HG03159 (cell line): ENCODE data around the gene NCOA1.
"Not testable (repeated sequence)": the region's sequence is repeated elsewhere in the genome, so short reads cannot be mapped to it uniquely, and the experiment has no call there.

Source experiments
- ATAC-seq: cut with Tn5 transposase; IDR thresholded peaks from one replicate; pipeline ENCODE4 v1.9.1; 2021; ENCODE audit warnings: mild to moderate bottlenecking, moderate library complexity; ENCODE audit not compliant: unreplicated experiment

NCOA1 gene

GRCh38 chr2:24490690-24491541, at the start of gene NCOA1:
Gene NCOA1 (plus strand): TSS chr2:24491254. CDS start chr2:24658678, 167,424 bp downstream.
- ATAC-seq: peak; percentile 60

DNA sequence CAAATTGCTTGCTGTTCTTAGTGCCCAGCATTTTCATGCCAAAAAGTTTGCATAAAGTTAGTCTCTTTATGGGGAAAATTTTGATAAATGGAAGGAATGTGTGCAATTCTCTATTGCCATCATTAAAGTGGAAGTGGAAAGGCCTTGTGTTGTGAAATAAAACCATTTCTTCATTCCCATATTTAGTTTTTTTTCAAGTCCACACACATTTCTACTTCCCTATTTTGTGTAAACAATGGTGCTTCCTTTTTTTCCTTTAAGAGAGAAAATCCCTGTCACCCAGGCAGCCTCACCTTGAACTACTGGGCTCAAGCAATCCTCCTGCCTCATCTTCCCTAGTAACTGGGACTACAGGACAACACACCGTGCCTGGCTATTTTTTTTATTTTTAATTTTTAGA, 42.3 kb upstream of the NCOA1 start:
- ATAC-seq: no peak

DNA sequence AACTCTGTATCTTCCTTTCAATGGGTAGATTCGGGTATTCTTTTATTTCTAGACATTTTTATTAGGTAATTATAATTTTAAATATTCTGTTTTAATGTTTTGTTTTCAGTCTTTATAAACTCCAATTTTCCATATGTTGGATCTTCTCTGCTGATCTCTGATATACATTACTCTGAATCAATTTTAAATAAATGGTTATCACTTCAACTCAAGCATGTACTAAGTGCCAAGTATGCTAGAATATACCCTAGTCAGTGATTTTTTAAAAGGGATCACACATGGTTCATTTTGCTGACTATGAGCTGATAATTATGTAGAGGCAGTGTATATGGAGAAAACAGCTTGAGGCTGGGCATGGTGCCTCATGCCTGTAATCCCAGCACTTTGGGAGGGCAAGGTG, 41.7 kb upstream of the NCOA1 start:
- ATAC-seq: no peak

GRCh38 chr2:24451805-24452501, 39.1 kb upstream of the NCOA1 start:
- no peak for ATAC-seq

DNA sequence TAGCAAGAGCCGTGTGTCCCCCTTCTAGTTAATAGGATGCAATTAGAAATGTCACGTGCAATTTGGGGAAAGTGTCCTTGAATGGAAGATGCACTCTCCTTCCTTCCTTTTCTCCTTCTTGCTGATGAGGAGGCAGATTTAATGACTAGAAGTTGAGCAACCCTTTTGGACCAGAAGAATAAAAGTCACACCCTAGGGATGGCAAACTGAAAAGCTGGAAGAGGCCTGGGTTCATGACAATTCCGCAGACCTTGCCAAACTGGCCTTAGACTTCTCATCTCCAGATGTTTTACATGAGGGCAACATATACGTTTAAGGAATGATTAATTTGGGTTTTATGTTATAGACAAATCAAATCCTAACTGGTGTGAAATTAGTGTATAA, 38.6 kb upstream of the NCOA1 start:
- ATAC-seq: no peak

DNA sequence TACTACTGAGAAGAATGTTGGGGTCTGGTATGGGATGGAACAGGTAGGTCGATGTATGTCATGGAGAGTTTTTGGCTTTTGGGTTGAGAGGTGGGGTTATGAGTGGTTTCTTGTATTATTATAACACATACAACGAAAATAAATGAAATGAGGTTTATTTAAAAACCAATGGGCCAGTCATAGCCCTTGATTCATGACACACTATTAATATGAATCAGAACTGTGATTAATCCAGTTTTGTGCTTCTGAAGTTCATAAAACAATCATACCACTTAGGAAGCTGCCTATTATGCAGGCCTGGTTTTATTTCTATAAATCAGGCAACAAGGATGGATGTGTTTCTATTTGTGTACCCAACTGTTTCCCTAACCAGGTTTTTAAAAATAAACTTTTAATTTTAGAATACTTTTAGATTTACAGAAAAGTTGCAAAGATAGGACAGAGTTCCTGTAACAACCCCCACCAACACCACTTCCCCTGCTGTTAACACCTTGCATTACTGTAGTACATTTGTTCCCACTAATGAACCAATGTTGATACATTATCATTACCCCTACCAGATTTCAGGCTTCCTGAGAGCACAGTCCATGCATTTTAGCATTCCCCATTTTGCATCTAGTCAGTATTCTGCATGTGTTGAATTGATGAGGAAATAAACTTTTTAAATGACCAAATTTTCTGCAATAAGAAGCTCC, 37.5 kb upstream of the NCOA1 start:
- ATAC-seq: no peak

DNA sequence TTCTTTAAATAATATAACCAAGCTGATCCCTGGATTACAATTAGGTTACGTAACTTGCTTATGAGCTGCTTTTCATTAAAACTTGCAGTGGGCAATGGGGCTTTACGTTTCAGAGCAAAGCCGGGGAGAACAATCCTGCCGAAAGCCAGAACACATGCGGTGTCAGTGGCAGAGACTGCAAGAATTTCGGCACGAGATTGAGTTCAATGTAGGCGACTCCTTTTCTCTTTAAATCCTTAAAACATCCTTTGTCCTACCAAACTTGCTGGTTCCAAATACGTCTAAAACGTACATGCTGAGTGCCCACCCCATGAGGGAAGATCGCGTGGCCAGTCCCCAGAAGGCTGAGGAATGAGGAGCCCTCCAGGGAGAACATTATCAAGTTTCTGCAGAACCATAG, 36.8 kb upstream of the NCOA1 start:
- ATAC-seq: no peak

- no peak for ATAC-seq
Measured at GRCh38 chr2:24456599-24457556, 34.2 kb upstream of the NCOA1 start.

GRCh38 chr2:24457696-24458386, 33.2 kb upstream of the NCOA1 start:
- ATAC-seq: no peak

DNA sequence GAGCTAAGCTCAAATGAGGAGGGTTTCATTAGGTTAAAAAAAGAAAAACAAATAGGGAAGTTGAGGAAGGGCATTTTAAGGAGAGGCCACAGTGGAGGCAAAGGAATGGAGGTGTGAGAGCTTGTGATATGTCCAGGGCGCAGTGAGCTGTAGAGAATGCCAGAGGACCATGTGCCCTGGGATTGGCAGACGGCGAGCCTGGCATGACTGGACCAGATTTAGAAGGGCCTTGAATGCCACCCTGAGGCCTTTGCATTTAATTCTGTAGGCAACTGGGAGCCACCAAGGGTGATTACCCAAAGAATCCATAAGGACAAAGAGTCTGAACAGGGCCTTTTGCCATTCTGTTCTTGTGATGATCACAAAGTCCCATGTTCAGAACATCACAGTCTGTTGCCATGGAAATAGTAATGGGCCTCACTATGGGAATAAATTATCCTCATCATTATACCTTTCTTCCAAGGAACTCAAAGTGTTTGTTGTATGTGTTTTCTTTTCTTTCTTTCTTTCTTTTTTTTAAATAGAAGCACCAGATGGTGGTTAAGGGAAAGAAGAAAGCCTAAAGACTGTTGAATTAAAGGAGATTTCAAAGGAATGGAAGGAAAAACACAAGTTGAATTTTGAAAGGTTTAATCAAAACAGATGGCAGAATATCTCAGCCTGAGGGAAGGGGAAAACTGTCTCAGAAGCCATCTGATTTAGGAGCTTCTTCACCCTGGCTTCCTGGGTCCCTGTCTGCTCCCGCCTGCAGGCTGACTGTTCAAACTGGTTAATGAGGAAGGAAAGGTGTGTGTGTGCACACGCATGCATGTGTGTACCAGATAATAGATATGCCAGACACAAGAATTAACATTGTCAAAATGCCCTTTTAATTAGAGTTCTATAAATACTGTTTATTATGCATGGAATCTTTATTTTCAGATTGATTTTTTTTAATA, 31.6 kb upstream of the NCOA1 start:
- ATAC-seq: no peak

DNA sequence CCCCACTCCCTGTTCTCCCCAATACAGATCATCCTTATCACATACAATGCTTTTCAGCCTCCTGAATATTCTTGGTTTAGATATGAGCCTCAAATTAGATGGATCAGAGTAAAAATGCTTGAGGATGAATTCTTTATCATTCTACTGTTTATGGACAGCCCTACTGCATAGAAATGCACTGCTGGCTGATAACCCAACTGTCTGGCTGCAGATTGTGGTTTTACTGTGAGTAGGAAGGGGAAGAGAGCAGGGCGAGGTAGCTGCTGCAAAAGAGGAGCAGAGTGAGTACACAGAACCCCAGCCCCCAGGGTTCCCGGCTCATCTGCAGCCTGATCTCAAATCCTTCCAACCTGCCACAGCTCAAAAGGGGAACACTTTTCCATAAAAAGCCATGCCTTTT, 29.4 kb upstream of the NCOA1 start:
- ATAC-seq: no peak

DNA sequence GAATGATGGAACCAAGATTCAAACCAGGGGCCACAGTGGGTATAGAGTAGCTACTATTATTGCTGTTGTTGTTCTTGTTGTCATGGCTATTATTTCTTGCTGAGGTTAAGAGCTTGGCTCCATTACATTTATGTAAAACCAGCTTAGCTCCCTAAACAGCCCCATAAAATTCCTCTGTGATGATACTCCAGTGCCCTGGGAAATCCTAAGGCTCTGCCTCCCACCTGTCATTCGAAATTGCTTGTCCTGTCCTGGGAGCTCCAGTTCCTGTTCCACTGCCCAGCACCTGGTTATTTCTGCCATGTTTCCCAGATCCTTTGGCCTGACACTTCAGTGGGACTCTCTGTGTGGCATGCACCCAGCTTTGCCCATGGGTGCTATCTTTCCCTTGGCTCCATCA, 27.8 kb upstream of the NCOA1 start:
- ATAC-seq: no peak

GRCh38 chr2:24466871-24467870, 23.9 kb upstream of the NCOA1 start:
- ATAC-seq: no peak

DNA sequence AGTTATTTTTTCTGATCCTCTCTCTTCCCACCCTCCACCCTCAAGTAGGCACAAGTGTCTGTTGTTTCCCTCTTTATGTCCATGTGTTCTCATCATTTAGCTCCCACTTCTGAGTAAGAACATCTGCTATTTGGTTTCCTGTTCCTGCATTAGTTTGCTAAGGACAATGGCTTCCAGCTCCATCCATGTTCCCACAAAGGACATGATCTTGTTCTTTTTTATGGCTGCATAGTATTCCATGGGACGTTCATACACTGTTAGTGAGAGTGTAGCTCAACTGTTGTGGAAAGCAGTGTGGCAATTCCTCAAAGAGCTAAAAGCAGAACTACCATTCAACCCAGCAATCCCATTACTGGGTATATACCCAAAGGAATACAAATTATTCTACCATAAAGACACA, 22.6 kb upstream of the NCOA1 start:
- ATAC-seq: not testable (repeated sequence)

DNA sequence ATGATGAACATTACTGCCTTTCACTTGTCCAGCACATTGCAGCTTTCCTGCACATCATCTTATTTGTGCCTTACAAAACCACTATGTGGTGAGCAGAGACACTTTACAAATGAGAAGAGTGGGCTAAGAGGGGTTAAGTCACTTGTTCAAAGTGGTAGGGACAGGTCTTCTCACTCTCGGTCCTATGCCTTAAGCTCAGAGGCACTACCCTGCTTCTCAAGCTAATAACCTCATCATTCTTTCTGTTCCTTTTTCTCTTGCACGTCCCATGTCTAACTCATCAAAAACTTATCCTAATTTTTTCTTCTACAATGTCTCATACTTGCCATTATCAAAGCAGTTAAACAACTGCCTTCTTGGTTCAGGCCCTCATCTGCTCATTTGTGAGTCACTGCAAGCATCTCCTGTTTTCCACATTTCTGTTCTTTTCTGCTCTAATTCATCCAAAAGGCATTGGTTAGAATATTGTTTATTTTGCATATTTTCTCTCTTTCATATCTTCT, 21.9 kb upstream of the NCOA1 start:
- no peak for ATAC-seq

DNA sequence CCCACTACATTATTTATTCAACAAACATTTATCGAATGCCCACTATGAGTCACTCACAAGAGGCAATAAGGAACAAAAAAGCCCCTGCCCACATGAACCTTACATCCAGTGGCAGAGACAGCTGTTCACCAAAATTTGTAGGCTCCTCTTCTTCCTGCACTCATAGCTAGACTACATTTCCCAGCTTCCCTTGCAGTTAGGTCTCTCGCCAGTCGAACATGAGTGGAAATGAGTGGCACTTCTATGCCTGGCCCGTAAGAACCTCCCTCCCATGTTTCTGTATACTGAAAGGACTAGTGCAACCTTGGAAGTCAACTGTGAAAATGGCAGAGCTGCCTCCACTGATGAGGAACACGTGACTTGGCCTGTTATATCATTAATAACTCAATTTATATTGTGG, 19.4 kb upstream of the NCOA1 start:
- ATAC-seq: no peak

DNA sequence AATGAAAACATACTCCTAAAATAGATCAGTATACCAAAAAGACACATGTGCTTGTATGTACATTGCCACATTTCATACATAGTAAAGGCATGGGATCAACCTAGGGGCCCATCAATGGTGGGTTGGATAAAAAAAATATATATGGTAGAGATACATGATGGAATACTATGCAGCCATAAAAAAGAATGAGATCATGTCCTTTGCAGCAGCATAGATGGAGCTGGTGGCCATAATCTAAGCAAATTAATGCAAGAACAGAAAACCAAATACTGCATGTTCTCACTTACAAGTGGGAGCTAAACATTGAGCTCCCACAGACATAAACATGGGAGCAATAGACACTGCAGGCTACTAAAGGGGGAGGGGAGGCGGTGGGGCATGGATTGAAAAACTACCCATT, 18.6 kb upstream of the NCOA1 start:
- ATAC-seq: no peak

GRCh38 chr2:24473626-24474025, 17.4 kb upstream of the NCOA1 start:
- no peak for ATAC-seq
